ENCODE measurements around the gene HAUS6. TPM values are rescaled to one million over a fixed set of nuclear protein-coding genes. Genes with fewer than 3 reads are reported as not detected.

Gene HAUS6
- total RNA-seq, 1 donor from 2014 or later = 14.9 TPM

DNA sequence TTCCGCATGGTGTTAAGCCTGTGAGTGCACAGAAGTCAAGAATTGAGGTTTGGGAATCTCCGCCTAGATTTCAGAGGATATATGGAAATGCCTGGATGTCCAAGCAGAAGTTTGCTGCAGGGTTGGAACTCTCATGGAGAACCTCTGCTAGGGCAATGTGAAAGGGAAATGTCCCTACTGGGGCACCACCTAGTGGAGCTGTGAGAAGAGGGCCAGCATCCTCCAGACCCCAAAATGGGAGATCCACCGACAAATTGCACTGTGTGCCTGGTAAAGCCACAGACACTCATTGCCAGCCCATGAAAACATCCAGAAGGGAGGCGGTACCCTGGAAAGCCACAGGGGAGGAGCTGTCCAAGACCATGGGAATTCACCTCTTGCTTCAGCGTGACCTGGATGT is 66.1 kb downstream of the HAUS6 start:
- DNase-seq (ENCODE audit: low spot score in 2 of 2, unreplicated experiment in 2 of 2) = no peak
- no peak for TF ChIP-seq CTCF (IDR thresholded peaks at IDR 0.05; ENCODE audit: unreplicated experiment)
- Mint-ChIP-seq H3K4me3 (no peak overlapping the region), H3K4me1 (no peaks in the 10 kb centered on the region), H3K27me3 (ENCODE audit: low read depth) (peaks cover 4% of the 10 kb centered on the region), H3K9me3 (peaks cover 21% of the 10 kb centered on the region), H3K27ac (no peak overlapping the region), H3K36me3 (no peaks in the 10 kb centered on the region)

DNA sequence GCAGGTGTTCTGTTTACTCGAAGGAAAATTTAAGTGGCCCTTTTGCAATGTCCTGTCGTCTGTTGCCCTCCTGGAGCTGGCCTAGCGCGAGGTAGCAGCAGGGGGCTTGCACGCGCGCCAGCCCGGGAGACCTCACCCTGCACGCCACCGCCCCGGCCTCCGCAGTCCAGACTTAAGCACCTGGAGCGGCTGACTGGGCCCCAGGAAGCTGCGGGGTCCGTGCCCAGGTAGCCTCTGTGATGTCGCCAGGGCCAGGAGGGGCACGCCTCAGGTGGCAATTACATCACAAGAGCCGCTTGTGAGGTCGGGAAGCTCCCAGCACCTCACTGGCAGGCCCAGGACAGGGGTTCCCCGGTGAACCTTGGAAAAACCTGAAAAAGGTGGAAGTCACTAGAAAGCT is 69.7 kb downstream of the HAUS6 start, which contains the start of gene SAXO1:
SAXO1 (minus strand) TSS at position 195 of the 400 bp plus-strand sequence. CDS start 301 bp downstream, outside the sequence.
- Mint-ChIP-seq H3K4me3 (no peak within 1 kb of the TSS), H3K9me3 (peaks cover 13% of the 10 kb centered on the region), H3K27me3 (ENCODE audit: low read depth) (peaks cover 14% of the 10 kb centered on the region), H3K27ac (no peak within 1 kb of the TSS), H3K4me1 (peaks cover 8% of the 10 kb centered on the region), H3K36me3 (no peaks in the 10 kb centered on the region)
- TF ChIP-seq CTCF (IDR thresholded peaks at IDR 0.05; ENCODE audit: unreplicated experiment) = no peak
- no peak for DNase-seq (ENCODE audit: low spot score in 2 of 2, unreplicated experiment in 2 of 2)

DNA sequence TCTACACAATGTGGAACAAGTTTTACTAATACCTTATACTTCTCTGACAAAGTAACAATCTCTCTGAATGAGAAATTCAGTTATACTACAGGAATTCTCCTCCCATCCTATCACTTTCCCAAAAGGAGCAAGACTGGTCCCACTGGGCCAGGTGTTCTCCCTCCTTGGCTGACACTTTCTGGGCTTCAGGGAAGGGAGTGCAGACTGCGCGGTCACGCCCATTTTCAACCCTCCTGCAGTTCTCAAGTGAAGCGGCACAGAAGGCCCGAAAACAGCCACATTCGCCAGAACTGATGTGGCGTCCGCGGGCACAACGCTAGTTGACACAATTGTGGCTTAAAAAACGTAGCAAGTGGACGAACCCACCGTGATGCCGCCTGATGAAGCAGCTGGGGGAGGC is 70.3 kb downstream of the HAUS6 start:
- H3K9me3 Mint-ChIP-seq = peaks cover 9% of the 10 kb centered on the region
- H3K27me3 Mint-ChIP-seq (ENCODE audit: low read depth) = peaks cover 14% of the 10 kb centered on the region
- no peak overlapping the region for H3K4me3 Mint-ChIP-seq
- H3K36me3 Mint-ChIP-seq = no peaks in the 10 kb centered on the region
- H3K27ac Mint-ChIP-seq = no peak overlapping the region
- no peak for TF ChIP-seq CTCF (IDR thresholded peaks at IDR 0.05; ENCODE audit: unreplicated experiment)
- DNase-seq (ENCODE audit: low spot score in 2 of 2, unreplicated experiment in 2 of 2) = no peak
- peaks cover 8% of the 10 kb centered on the region for H3K4me1 Mint-ChIP-seq

DNA sequence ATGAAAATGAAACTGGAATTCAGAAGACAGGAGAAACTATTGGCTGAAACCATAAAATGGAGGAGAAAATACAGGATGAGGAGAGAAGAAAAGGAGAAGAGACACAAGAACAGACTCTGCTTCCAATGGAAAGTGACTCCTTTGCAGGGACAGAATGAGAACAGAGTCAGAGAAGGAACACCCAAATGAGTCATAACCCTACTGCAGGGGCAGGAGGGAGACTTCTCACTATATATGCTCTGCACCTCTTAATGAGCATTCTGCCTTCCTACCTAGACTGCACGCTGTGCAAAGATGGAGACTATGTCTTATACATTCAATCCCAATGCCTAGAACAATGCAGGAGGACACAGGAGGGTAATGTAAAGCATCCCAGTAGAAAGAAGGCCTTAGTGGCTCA is 71.8 kb downstream of the HAUS6 start:
- no peak for DNase-seq (ENCODE audit: low spot score in 2 of 2, unreplicated experiment in 2 of 2)
- H3K27ac Mint-ChIP-seq = no peak overlapping the region
- TF ChIP-seq CTCF (IDR thresholded peaks at IDR 0.05; ENCODE audit: unreplicated experiment) = no peak
- peaks cover 14% of the 10 kb centered on the region for H3K27me3 Mint-ChIP-seq (ENCODE audit: low read depth)
- H3K4me3 Mint-ChIP-seq = no peak overlapping the region
- H3K9me3 Mint-ChIP-seq = peaks cover 5% of the 10 kb centered on the region
- peaks cover 8% of the 10 kb centered on the region for H3K4me1 Mint-ChIP-seq
- H3K36me3 Mint-ChIP-seq = no peaks in the 10 kb centered on the region

DNA sequence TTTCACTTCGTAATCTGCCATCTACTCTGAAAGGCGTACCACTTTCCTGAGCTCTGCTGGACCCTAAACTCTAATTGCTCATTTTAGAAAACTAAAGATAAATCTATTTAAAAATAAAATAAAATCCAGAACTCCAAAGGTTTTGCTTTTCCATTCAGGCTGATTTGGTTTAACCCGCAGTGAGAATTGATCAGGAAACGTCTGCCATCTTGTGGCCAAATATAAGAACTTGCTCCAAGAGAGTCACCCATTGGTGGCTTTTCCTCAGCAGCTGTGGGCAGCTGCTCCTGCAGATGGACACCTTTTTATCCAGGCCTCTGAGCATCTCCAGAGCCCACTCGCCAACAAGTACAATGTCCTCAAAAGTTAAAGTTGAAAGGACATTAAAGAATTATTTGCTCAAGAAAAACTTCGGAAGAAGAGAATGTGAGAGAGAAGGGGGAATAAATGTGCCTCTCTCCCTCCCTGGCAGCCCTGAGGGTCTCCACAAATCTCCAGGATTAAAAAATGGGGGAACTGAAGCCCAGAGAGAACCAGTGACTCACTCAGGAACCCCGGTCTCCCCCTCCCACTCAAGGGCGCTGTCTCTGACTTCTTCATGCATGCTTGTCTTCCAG is 73.8 kb downstream of the HAUS6 start:
- H3K36me3 Mint-ChIP-seq = no peaks in the 10 kb centered on the region
- DNase-seq (ENCODE audit: low spot score in 2 of 2, unreplicated experiment in 2 of 2) = no peak

More for the DNA sequence above, 73.8 kb downstream of the HAUS6 start:
- peak; percentile 86 for TF ChIP-seq CTCF (IDR thresholded peaks at IDR 0.05; ENCODE audit: unreplicated experiment)
- Mint-ChIP-seq H3K27me3 (ENCODE audit: low read depth) (peaks cover 11% of the 10 kb centered on the region), H3K4me3 (no peak overlapping the region), H3K27ac (no peak overlapping the region), H3K4me1 (peaks cover 12% of the 10 kb centered on the region), H3K9me3 (no peaks in the 10 kb centered on the region)

Data from mesothelial cell of epicardium (in vitro differentiated cells).